ENCODE measurements around the gene FCMR.

Gene FCMR

GRCh38 chr1:206867716-206868115 is 54.0 kb downstream of the FCMR start:
- H3K4me3 ChIP-seq (replicated peaks in 1 of 2; ENCODE audit: low read depth in 2 of 2, low read length in 2 of 2) = no peak overlapping the region
- DNase-seq (ENCODE audit: low read depth in 2 of 2) = no peak
- no peak for TF ChIP-seq CTCF (IDR thresholded peaks at IDR 0.05; ENCODE audit: low read depth, low read length)

GRCh38 chr1:206867239-206867638 is 54.5 kb downstream of the FCMR start:
- TF ChIP-seq CTCF (IDR thresholded peaks at IDR 0.05; ENCODE audit: low read depth, low read length) = no peak
- no peak for DNase-seq (ENCODE audit: low read depth in 2 of 2)
- H3K4me3 ChIP-seq (replicated peaks in 1 of 2; ENCODE audit: low read depth in 2 of 2, low read length in 2 of 2) = no peak overlapping the region

- no peak overlapping the region for H3K4me3 ChIP-seq (replicated peaks in 1 of 2; ENCODE audit: low read depth in 2 of 2, low read length in 2 of 2)
- TF ChIP-seq CTCF (IDR thresholded peaks at IDR 0.05; ENCODE audit: low read depth, low read length) = no peak
- peak; percentile 35 to 58 for DNase-seq (ENCODE audit: low read depth in 2 of 2)
Observed at GRCh38 chr1:206866062-206866461, 55.7 kb downstream of the FCMR start.

GRCh38 chr1:206864939-206865671 is 56.6 kb downstream of the FCMR start, which contains the start of gene IL20:
Gene IL20 (plus strand): TSS chr1:206865623. CDS start chr1:206865853, 230 bp downstream.
- TF ChIP-seq CTCF (IDR thresholded peaks at IDR 0.05; ENCODE audit: low read depth, low read length) = peak; percentile 88
- DNase-seq (ENCODE audit: low read depth in 2 of 2) = peak; percentile 84 to 86
- no peak within 1 kb of the TSS for H3K4me3 ChIP-seq (replicated peaks in 1 of 2; ENCODE audit: low read depth in 2 of 2, low read length in 2 of 2)

- no peak overlapping the region for H3K4me3 ChIP-seq (replicated peaks in 1 of 2; ENCODE audit: low read depth in 2 of 2, low read length in 2 of 2)
- DNase-seq (ENCODE audit: low read depth in 2 of 2) = no peak
- TF ChIP-seq CTCF (IDR thresholded peaks at IDR 0.05; ENCODE audit: low read depth, low read length) = no peak
Observed at GRCh38 chr1:206863266-206863665, 58.5 kb downstream of the FCMR start.

- DNase-seq (ENCODE audit: low read depth in 2 of 2) = no peak
- no peak overlapping the region for H3K4me3 ChIP-seq (replicated peaks in 1 of 2; ENCODE audit: low read depth in 2 of 2, low read length in 2 of 2)
- no peak for TF ChIP-seq CTCF (IDR thresholded peaks at IDR 0.05; ENCODE audit: low read depth, low read length)
Observed at GRCh38 chr1:206860165-206860564, 61.6 kb downstream of the FCMR start.
